HCT116 (cell line): Measurements from ENCODE around the gene TAAR5. TPM values are rescaled to one million over a fixed set of nuclear protein-coding genes. Genes with fewer than 3 reads are reported as not detected.

Source experiments
- ATAC-seq: fragments of 200-7000 bp; cut with Tn5 transposase; 2 replicates; pipeline ENCODE4 v1.9.1; 2020; ENCODE audit warnings: mild to moderate bottlenecking, moderate library complexity
- BruUV-seq: library from RNA; stranded (reverse); fragments of 400-500 nt; replicated peaks from 2 replicates; lab custom pipeline; 2021; lab: Mats Ljungman, UMichigan
- CTCF ChIA-PET: fragments of 300-600 bp; sonication (Branson Sonifier 250); formaldehyde crosslinking; loops from one replicate; lab custom pipeline; 2021; ENCODE audit warnings: antibody characterized with exemption; lab: Charles Lee
- POLR2A ChIA-PET: fragments of 300-600, 350-600 bp; sonication (Branson Sonifier 250); formaldehyde crosslinking; loops from one replicate; lab custom pipeline; 2021; ENCODE audit warnings: antibody characterized with exemption; lab: Charles Lee
- RAD21 ChIA-PET, 2 experiments: fragments of 300-600 bp; sonication (Branson Sonifier 250); formaldehyde crosslinking; loops; one replicate each; lab custom pipeline; 2023; ENCODE audit warnings: low total read pairs in 2 of 2; ENCODE audit not compliant: uncharacterized antibody in 2 of 2, unreplicated experiment in 2 of 2, low non-redundant PET in 1 of 2; lab: Charles Lee
- DNase-seq: peaks from one replicate; pipeline ENCODE4 v3.0.0-alpha.2; 2010; ENCODE audit warnings: low read depth, low spot score
- H2AFZ ChIP-seq: fragments of 200-600 bp; shearing (Covaris generic), sonication (generic); 2 replicates; pipeline ENCODE4 v1.6.1; 2017; ENCODE audit warnings: low read depth, mixed run types, mixed read lengths, antibody characterized with exemption, low read length; ENCODE audit not compliant: poor library complexity, severe bottlenecking
- H3K27ac ChIP-seq: 2 replicates; pipeline ENCODE4 v1.5.1; 2012; ENCODE audit warnings: low read depth, low read length
- H3K27me3 ChIP-seq: fragments of 200-600 bp; sonication (generic); 2 replicates; pipeline ENCODE4 v1.6.1; 2016; ENCODE audit warnings: mixed run types, low read length, mixed read lengths; ENCODE audit not compliant: insufficient read depth
- H3K36me3 ChIP-seq, 2 experiments: fragments of 200-500 bp in 1 of 2; fragments of 200-600 bp in 1 of 2; sonication (Bioruptor generic) in 1 of 2; sonication (generic) in 1 of 2; 2 replicates each; pipeline versions ENCODE4 v1.5.1 to v1.6.1; 2014 to 2016; ENCODE audit warnings: low read length in 2 of 2, inconsistent platforms in 1 of 2, mixed read lengths in 1 of 2, mixed run types in 1 of 2; ENCODE audit not compliant: insufficient read depth in 2 of 2, control insufficient read depth in 1 of 2
- H3K4me1 ChIP-seq, 2 experiments: fragments of 200-600 bp in 1 of 2; sonication (generic) in 1 of 2; 2 replicates each; pipeline versions ENCODE4 v1.5.1 to v1.6.1; 2012 to 2017; ENCODE audit warnings: low read length in 2 of 2, inconsistent platforms in 1 of 2, mild to moderate bottlenecking in 1 of 2, mixed read lengths in 1 of 2, mixed run types in 1 of 2, moderate library complexity in 1 of 2; ENCODE audit not compliant: insufficient read depth in 2 of 2, control insufficient read depth in 1 of 2
- H3K4me2 ChIP-seq: fragments of 200-600 bp; sonication (generic); 2 replicates; pipeline ENCODE4 v1.6.1; 2017; ENCODE audit warnings: mixed run types, low read length, mixed read lengths
- H3K4me3 ChIP-seq, 2 experiments: fragments of 200-600 bp in 1 of 2; sonication (generic) in 1 of 2; replicated peaks in 1 of 2; 2 replicates each; pipeline ENCODE4 v1.5.1; 2011 to 2016; ENCODE audit warnings: low read length in 2 of 2, control low read depth in 1 of 2, low read depth in 1 of 2, mild to moderate bottlenecking in 1 of 2, mixed read lengths in 1 of 2, mixed run types in 1 of 2
- H3K79me2 ChIP-seq: fragments of 200-600 bp; sonication (generic); 2 replicates; pipeline ENCODE4 v1.6.1; 2017; ENCODE audit warnings: mild to moderate bottlenecking, mixed run types, low read length, moderate library complexity, mixed read lengths; ENCODE audit not compliant: insufficient read depth
- H3K9ac ChIP-seq: fragments of 200-600 bp; sonication (generic); 2 replicates; pipeline ENCODE4 v1.6.1; 2016; ENCODE audit warnings: low read length, mixed read lengths
- H3K9me2 ChIP-seq: fragments of 200-600 bp; sonication (generic), shearing (Covaris generic); 2 replicates; pipeline ENCODE4 v1.6.1; 2017; ENCODE audit warnings: mixed run types, mild to moderate bottlenecking, moderate library complexity; ENCODE audit not compliant: insufficient read depth
- H3K9me3 ChIP-seq, 2 experiments: fragments of 200-500 bp in 1 of 2; fragments of 200-600 bp in 1 of 2; sonication (Bioruptor generic) in 1 of 2; sonication (generic) in 1 of 2; 2 replicates each; pipeline ENCODE4 v1.6.1; 2014 to 2017; ENCODE audit warnings: low read length in 2 of 2, mixed read lengths in 2 of 2, inconsistent platforms in 1 of 2, low read depth in 1 of 2, mild to moderate bottlenecking in 1 of 2, mixed run types in 1 of 2, moderate library complexity in 1 of 2; ENCODE audit not compliant: control insufficient read depth in 1 of 2, insufficient read depth in 1 of 2
- H4K20me1 ChIP-seq: fragments of 200-600 bp; sonication (generic), shearing (Covaris generic); 2 replicates; pipeline ENCODE4 v1.6.1; 2017; ENCODE audit warnings: mixed run types, mild to moderate bottlenecking, moderate library complexity; ENCODE audit not compliant: insufficient read depth
- CEBPB ChIP-seq: IDR thresholded peaks from 2 replicates; pipeline ENCODE4 v1.6.1; 2012; ENCODE audit warnings: low read depth
- EGR1 ChIP-seq: IDR thresholded peaks from 2 replicates; pipeline ENCODE4 v1.6.1; 2012; ENCODE audit warnings: low read depth
- ELF1 ChIP-seq: IDR thresholded peaks from 2 replicates; pipeline ENCODE4 v1.6.1; 2012; ENCODE audit warnings: low read depth, borderline replicate concordance
- EZH2 ChIP-seq: fragments of 200-600 bp; sonication (generic); IDR thresholded peaks from 2 replicates; pipeline ENCODE4 v1.6.1; 2017; ENCODE audit warnings: antibody characterized with exemption, mixed run types
- EZH2phosphoT487 ChIP-seq: fragments of 200-600 bp; IDR thresholded peaks from 2 replicates; pipeline ENCODE4 v1.6.1; 2018; ENCODE audit warnings: antibody characterized with exemption, borderline replicate concordance
- FOSL1 ChIP-seq: IDR thresholded peaks from 2 replicates; pipeline ENCODE4 v1.6.1; 2012; ENCODE audit warnings: low read depth
- JUND ChIP-seq: IDR thresholded peaks from 2 replicates; pipeline ENCODE4 v1.6.1; 2012
- MAX ChIP-seq: IDR thresholded peaks from 2 replicates; pipeline ENCODE4 v1.6.1; 2012
- SIN3A ChIP-seq: IDR thresholded peaks from 2 replicates; pipeline ENCODE4 v1.6.1; 2012; ENCODE audit warnings: low read depth
- SRF ChIP-seq: IDR thresholded peaks from 2 replicates; pipeline ENCODE4 v1.6.1; 2012; ENCODE audit warnings: low read depth
- TCF7L2 ChIP-seq: IDR thresholded peaks from 2 replicates; pipeline ENCODE4 v1.7.0; 2011; ENCODE audit warnings: borderline replicate concordance, inconsistent platforms; ENCODE audit not compliant: insufficient read depth, insufficient read length; ENCODE audit errors: extremely low read depth
- ZBTB33 ChIP-seq: IDR thresholded peaks from 2 replicates; pipeline ENCODE4 v1.6.1; 2011; ENCODE audit warnings: mild to moderate bottlenecking, low read length, moderate library complexity; ENCODE audit not compliant: insufficient replicate concordance; ENCODE audit errors: extremely low read depth
- ZFX ChIP-seq: fragments of 450-650 bp; IDR thresholded peaks from 2 replicates; pipeline ENCODE4 v1.6.1; 2017
- ZNF274 ChIP-seq: fragments of 200-500 bp; sonication (Bioruptor generic); IDR thresholded peaks from 2 replicates; pipeline ENCODE4 v1.6.1; 2014; ENCODE audit warnings: mild to moderate bottlenecking, low read depth, low read length, inconsistent platforms
- intact Hi-C: fragments of 100-400 bp; cut with micrococcal nuclease; formaldehyde crosslinking; loops from 2 replicates; pipeline ENCODE4 v1.10.0; 2022
- total RNA-seq: library from RNA; stranded (reverse); gene quantifications from one replicate; pipeline ENCODE4 v1.2.1, GENCODE V29; 2021; ENCODE audit not compliant: unreplicated experiment
- TF ChIP-seq, protein P1 (sequence below), 3 experiments: fragments of 200-600 bp in 1 of 3; sonication (generic) in 1 of 3; IDR thresholded peaks in 2 of 3; conservative IDR thresholded peaks in 1 of 3; 2 replicates each; pipeline ENCODE4 v1.5.1; 2012 to 2017; ENCODE audit warnings: low read depth in 2 of 3, low read length in 2 of 3, antibody characterized with exemption in 1 of 3, borderline replicate concordance in 1 of 3, control low read depth in 1 of 3, mild to moderate bottlenecking in 1 of 3, mixed read lengths in 1 of 3, mixed run types in 1 of 3, moderate library complexity in 1 of 3; ENCODE audit not compliant: insufficient read depth in 1 of 3

TAAR5 gene
- total RNA-seq, 1 experiment from 2014 or later, result not detected

DNA sequence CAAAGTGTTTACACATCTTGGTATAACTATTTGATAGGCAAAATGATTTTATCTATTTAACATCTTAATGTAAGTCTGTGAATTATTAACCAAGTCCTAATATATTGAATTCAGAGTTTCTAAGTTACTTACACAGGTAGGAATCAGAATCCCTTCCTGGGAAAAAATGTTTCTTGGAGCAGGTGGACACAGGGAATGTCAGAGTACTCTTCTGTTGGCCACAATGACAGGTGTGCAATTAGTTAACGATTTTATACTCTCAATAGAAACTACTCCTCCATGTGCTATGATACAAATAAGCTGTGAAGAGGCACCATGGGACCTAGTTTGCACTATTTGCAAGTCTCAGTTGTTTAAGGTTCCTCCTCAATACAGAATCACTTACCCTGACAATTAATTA lies 821 bp upstream of the TAAR5 start:
- no peaks in the 10 kb centered on the region for H3K9me2 ChIP-seq
- BruUV-seq, result no TSS peak
- no peaks in the 10 kb centered on the region for H3K79me2 ChIP-seq
- CTCF ChIA-PET, result interaction anchor here (1.3 to 1.6 kb wide), 2 partner anchors 8 to 60 kb away, joined by 4 read pairs; no protein-coding TSS in a partner anchor
- no peak for ATAC-seq
- H4K20me1 ChIP-seq, result no peaks in the 10 kb centered on the region
- H2AFZ ChIP-seq, result no peak overlapping the region
- H3K27me3 ChIP-seq, result no peaks in the 10 kb centered on the region
- TF ChIP-seq ZFX (no peak), MAX (no peak), JUND (no peak), FOSL1 (no peak), SRF (no peak), ELF1 (no peak)
- TF ChIP-seq, protein P1, sequence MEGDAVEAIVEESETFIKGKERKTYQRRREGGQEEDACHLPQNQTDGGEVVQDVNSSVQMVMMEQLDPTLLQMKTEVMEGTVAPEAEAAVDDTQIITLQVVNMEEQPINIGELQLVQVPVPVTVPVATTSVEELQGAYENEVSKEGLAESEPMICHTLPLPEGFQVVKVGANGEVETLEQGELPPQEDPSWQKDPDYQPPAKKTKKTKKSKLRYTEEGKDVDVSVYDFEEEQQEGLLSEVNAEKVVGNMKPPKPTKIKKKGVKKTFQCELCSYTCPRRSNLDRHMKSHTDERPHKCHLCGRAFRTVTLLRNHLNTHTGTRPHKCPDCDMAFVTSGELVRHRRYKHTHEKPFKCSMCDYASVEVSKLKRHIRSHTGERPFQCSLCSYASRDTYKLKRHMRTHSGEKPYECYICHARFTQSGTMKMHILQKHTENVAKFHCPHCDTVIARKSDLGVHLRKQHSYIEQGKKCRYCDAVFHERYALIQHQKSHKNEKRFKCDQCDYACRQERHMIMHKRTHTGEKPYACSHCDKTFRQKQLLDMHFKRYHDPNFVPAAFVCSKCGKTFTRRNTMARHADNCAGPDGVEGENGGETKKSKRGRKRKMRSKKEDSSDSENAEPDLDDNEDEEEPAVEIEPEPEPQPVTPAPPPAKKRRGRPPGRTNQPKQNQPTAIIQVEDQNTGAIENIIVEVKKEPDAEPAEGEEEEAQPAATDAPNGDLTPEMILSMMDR (IDR thresholded peaks at IDR 0.05 in 2 of 3, conservative IDR thresholded peaks at IDR 0.05 in 1 of 3; ENCODE audit: borderline replicate concordance in 1 of 3, insufficient read depth in 1 of 3, low read depth in 2 of 3, low read length in 2 of 3), result no peak
- POLR2A ChIA-PET, result no interaction called here
- H3K9ac ChIP-seq, result no peak overlapping the region
- H3K27ac ChIP-seq, result no peak overlapping the region
- RAD21 ChIA-PET, result no interaction called here
- no peaks in the 10 kb centered on the region for H3K4me1 ChIP-seq
- no peak overlapping the region for H3K4me3 ChIP-seq
- DNase-seq, result no peak
- H3K36me3 ChIP-seq, result no peaks in the 10 kb centered on the region
- no peaks in the 10 kb centered on the region for H3K9me3 ChIP-seq
- no peak overlapping the region for H3K4me2 ChIP-seq
- intact Hi-C loops, result no loop called here

DNA sequence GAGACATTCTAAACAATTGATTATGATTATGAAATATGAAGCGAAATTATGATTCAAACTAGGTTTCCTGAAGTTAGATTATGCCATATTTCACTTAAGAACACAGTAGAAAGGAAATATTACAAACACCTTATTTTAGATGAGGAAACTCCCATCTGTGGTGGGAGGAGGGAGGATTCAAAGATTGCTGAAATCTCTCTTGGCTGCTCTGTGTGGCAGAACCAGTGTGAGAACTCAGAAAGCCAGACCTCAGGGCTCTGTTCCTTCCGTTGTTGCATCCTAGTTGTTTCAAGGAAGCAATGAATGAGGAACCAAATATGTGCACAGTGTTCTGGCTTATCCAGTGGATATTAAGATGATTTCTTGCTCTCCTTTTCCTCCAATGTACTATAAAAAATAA lies 2.1 kb downstream of the TAAR5 start:
- H2AFZ ChIP-seq, result no peak overlapping the region
- no peaks in the 10 kb centered on the region for H3K79me2 ChIP-seq
- no peak overlapping the region for H3K4me3 ChIP-seq
- intact Hi-C loops, result no loop called here
- no peak overlapping the region for H3K9ac ChIP-seq
- H3K27ac ChIP-seq, result no peak overlapping the region
- ChIA-PET RAD21 (no interaction called here), CTCF (no interaction called here), POLR2A (no interaction called here)
- no peak overlapping the region for H3K4me2 ChIP-seq
- H3K27me3 ChIP-seq, result no peaks in the 10 kb centered on the region
- BruUV-seq, result no TSS peak
- H3K9me3 ChIP-seq, result no peaks in the 10 kb centered on the region
- no peaks in the 10 kb centered on the region for H3K4me1 ChIP-seq
- no peak for ATAC-seq
- H4K20me1 ChIP-seq, result no peaks in the 10 kb centered on the region
- no peaks in the 10 kb centered on the region for H3K9me2 ChIP-seq
- H3K36me3 ChIP-seq, result no peaks in the 10 kb centered on the region
- no peak for DNase-seq
- TF ChIP-seq FOSL1 (no peak), EZH2 (no peak), ZBTB33 (no peak), ELF1 (no peak), SRF (no peak), CEBPB (no peak), TCF7L2 (no peak), JUND (no peak), EGR1 (no peak), EZH2phosphoT487 (no peak), MAX (no peak), ZFX (no peak), ZNF274 (no peak), SIN3A (no peak)
